IMR-90 (cell line): ENCODE results near the gene CLIC3. TPM values are rescaled to one million over a fixed set of nuclear protein-coding genes. Genes with fewer than 3 reads are reported as not detected.

Source experiments
- ATAC-seq: fragments of 200-7000 bp; cut with Tn5 transposase; 2 replicates; pipeline ENCODE4 v1.9.1; 2020; ENCODE audit warnings: low read depth, mild to moderate bottlenecking, moderate library complexity
- BruUV-seq: library from RNA; stranded (reverse); fragments of 400-500 nt; replicated peaks from 2 replicates; lab custom pipeline; 2021; lab: Mats Ljungman, UMichigan
- CTCF ChIA-PET: fragments of 300-600 bp; formaldehyde crosslinking; extraction: SDS; loops from one replicate; lab custom pipeline; 2021; ENCODE audit warnings: antibody characterized with exemption; lab: Yijun Ruan, JAX
- POLR2A ChIA-PET: fragments of 300-600 bp; sonication (Branson Sonifier 250); formaldehyde crosslinking; loops from one replicate; lab custom pipeline; 2022; ENCODE audit warnings: antibody characterized with exemption; ENCODE audit not compliant: unreplicated experiment; lab: Charles Lee
- DNase-seq: peaks from one replicate; pipeline ENCODE4 v3.0.0; 2013
- H2AFZ ChIP-seq: replicated peaks from 2 replicates; pipeline ENCODE3; 2013; ENCODE audit warnings: low read length, mild to moderate bottlenecking; ENCODE audit not compliant: poor library complexity
- H2AK5ac ChIP-seq: 2 replicates; pipeline ENCODE4 v1.6.1; 2013; ENCODE audit warnings: low read depth, low read length, inconsistent platforms
- H2AK9ac ChIP-seq: replicated peaks from 2 replicates; pipeline ENCODE3; 2013; ENCODE audit warnings: mild to moderate bottlenecking, low read depth, low read length, moderate library complexity; ENCODE audit not compliant: poor library complexity
- H2BK120ac ChIP-seq: 2 replicates; pipeline ENCODE4 v1.6.1; 2013; ENCODE audit warnings: low read depth, low read length, inconsistent platforms
- H2BK15ac ChIP-seq: 3 replicates; pipeline ENCODE4 v1.6.1; 2013; ENCODE audit warnings: low read depth, low read length, inconsistent platforms
- H2BK20ac ChIP-seq: 2 replicates; pipeline ENCODE4 v1.6.1; 2013; ENCODE audit warnings: low read depth, mild to moderate bottlenecking, inconsistent platforms, low read length, moderate library complexity
- H2BK5ac ChIP-seq: 2 replicates; pipeline ENCODE4 v1.6.1; 2013; ENCODE audit warnings: mild to moderate bottlenecking, low read depth, low read length, inconsistent platforms; ENCODE audit not compliant: poor library complexity, severe bottlenecking
- H3K14ac ChIP-seq: replicated peaks from 2 replicates; pipeline ENCODE4 v1.6.1; 2013; ENCODE audit warnings: low read depth, low read length, inconsistent platforms
- H3K18ac ChIP-seq: 2 replicates; pipeline ENCODE4 v1.6.1; 2013; ENCODE audit warnings: low read depth, low read length, control low read depth
- H3K23ac ChIP-seq: 2 replicates; pipeline ENCODE4 v1.6.1; 2013; ENCODE audit warnings: low read depth, low read length, inconsistent platforms
- H3K27ac ChIP-seq: 2 replicates; pipeline ENCODE4 v1.5.1; 2013; ENCODE audit warnings: mild to moderate bottlenecking, control low read depth, low read length; ENCODE audit not compliant: insufficient read depth
- H3K27me3 ChIP-seq: 2 replicates; pipeline ENCODE4 v1.6.1; 2013; ENCODE audit warnings: low read length; ENCODE audit not compliant: control insufficient read depth, insufficient read depth
- H3K36me3 ChIP-seq: 2 replicates; pipeline ENCODE4 v1.6.1; 2013; ENCODE audit warnings: low read length, mixed read lengths; ENCODE audit not compliant: control insufficient read depth, insufficient read depth
- H3K4ac ChIP-seq: 2 replicates; pipeline ENCODE4 v1.6.1; 2013; ENCODE audit warnings: low read depth, low read length, inconsistent platforms
- H3K4me1 ChIP-seq: 2 replicates; pipeline ENCODE4 v1.6.1; 2013; ENCODE audit warnings: low read length, mixed read lengths; ENCODE audit not compliant: control insufficient read depth, insufficient read depth
- H3K4me2 ChIP-seq: 2 replicates; pipeline ENCODE4 v1.6.1; 2013; ENCODE audit warnings: low read depth, mild to moderate bottlenecking, control low read depth, low read length, moderate library complexity
- H3K4me3 ChIP-seq: 2 replicates; pipeline ENCODE4 v1.5.1; 2013; ENCODE audit warnings: low read depth, mild to moderate bottlenecking, control low read depth, low read length, moderate library complexity; ENCODE audit not compliant: insufficient read depth
- H3K56ac ChIP-seq: 2 replicates; pipeline ENCODE4 v1.6.1; 2013; ENCODE audit warnings: low read length, inconsistent platforms; ENCODE audit not compliant: insufficient read depth; ENCODE audit errors: extremely low read depth
- H3K79me1 ChIP-seq, 2 experiments: 2 replicates each; pipeline ENCODE4 v1.6.1; 2013; ENCODE audit warnings: low read length in 2 of 2, inconsistent platforms in 1 of 2, low read depth in 1 of 2
- H3K9ac ChIP-seq: 2 replicates; pipeline ENCODE4 v1.6.1; 2013; ENCODE audit warnings: low read depth, low read length, control low read depth
- H3K9me1 ChIP-seq: 2 replicates; pipeline ENCODE4 v1.6.1; 2013; ENCODE audit warnings: low read length, inconsistent platforms; ENCODE audit not compliant: insufficient read depth
- H3K9me3 ChIP-seq: 2 replicates; pipeline ENCODE4 v1.6.1; 2013; ENCODE audit warnings: low read length; ENCODE audit not compliant: control insufficient read depth, insufficient read depth
- H4K20me1 ChIP-seq: 2 replicates; pipeline ENCODE4 v1.6.1; 2013; ENCODE audit warnings: low read length, inconsistent platforms; ENCODE audit not compliant: insufficient read depth
- H4K5ac ChIP-seq: 2 replicates; pipeline ENCODE4 v1.6.1; 2013; ENCODE audit warnings: mild to moderate bottlenecking, low read depth, low read length, control low read depth
- H4K8ac ChIP-seq, 2 experiments: 2 replicates each; pipeline ENCODE4 v1.6.1; 2013; ENCODE audit warnings: low read depth in 2 of 2, low read length in 2 of 2, control low read depth in 1 of 2, inconsistent platforms in 1 of 2
- H4K91ac ChIP-seq: 2 replicates; pipeline ENCODE4 v1.6.1; 2013; ENCODE audit warnings: low read depth, low read length, inconsistent platforms; ENCODE audit not compliant: insufficient read depth
- MXI1 ChIP-seq: IDR thresholded peaks from 2 replicates; pipeline ENCODE4 v1.6.1; 2012; ENCODE audit warnings: low read depth, mild to moderate bottlenecking, low read length, moderate library complexity, borderline replicate concordance
- RAD21 ChIP-seq: IDR thresholded peaks from 2 replicates; pipeline ENCODE4 v1.6.1; 2012; ENCODE audit warnings: low read length, improper control_type of control experiment
- SMC3 ChIP-seq: fragments of 150-350 bp; IDR thresholded peaks from 2 replicates; pipeline ENCODE4 v1.6.1; 2016; ENCODE audit warnings: low read depth, mild to moderate bottlenecking, antibody characterized with exemption, low read length, moderate library complexity
- WGBS, 2 experiments: methylation state at CpG; one replicate each; pipeline versions ENCODE4 v1.1.5 to v1.1.7; 2013; ENCODE audit warnings: missing lambda C conversion rate in 2 of 2; ENCODE audit not compliant: insufficient read length in 1 of 2; ENCODE audit errors: extremely low coverage in 2 of 2; 5-methylcytosine and 5-hydroxymethylcytosine counted together
- dilution Hi-C: fragments of 300-500 bp; cut with HindIII; formaldehyde crosslinking; loops from one replicate; pipeline ENCODE4 v1.14.3; 2018; ENCODE audit warnings: low sequenced_read_pairs; ENCODE audit not compliant: unreplicated experiment
- in situ Hi-C: fragments of 300-500 bp; cut with MboI; formaldehyde crosslinking; loops from 3 replicates; pipeline ENCODE4 v1.14.3; 2019; ENCODE audit warnings: low sequenced_read_pairs, inconsistent platforms, mixed read lengths
- intact Hi-C: fragments of 100-400 bp; cut with micrococcal nuclease; formaldehyde crosslinking; loops from 2 replicates; pipeline ENCODE4 v1.10.0; 2022
- polyA plus RNA-seq, 3 experiments: library from polyadenylated mRNA; depleted of rRNA; stranded (reverse); fragments of >200 nt; gene quantifications; 2 replicates each; pipeline ENCODE4 v1.2.3, GENCODE V29; 2012; ENCODE audit warnings: low replicate concordance in 1 of 3
- total RNA-seq: library from RNA; depleted of rRNA; stranded (reverse); fragments of >200 nt; gene quantifications from 2 replicates; pipeline ENCODE4 v1.2.3, GENCODE V29; 2012
- TF ChIP-seq, protein P1 (sequence below): fragments of 150-350 bp; IDR thresholded peaks from 2 replicates; pipeline ENCODE4 v1.6.1; 2016; ENCODE audit warnings: low read depth, mild to moderate bottlenecking, low read length, moderate library complexity, borderline replicate concordance

The CLIC3 gene
- total and polyA plus RNA-seq, 2 of the 4 experiments (the other 2 are of a cell fraction): 0.18 to 1.7 TPM

DNA sequence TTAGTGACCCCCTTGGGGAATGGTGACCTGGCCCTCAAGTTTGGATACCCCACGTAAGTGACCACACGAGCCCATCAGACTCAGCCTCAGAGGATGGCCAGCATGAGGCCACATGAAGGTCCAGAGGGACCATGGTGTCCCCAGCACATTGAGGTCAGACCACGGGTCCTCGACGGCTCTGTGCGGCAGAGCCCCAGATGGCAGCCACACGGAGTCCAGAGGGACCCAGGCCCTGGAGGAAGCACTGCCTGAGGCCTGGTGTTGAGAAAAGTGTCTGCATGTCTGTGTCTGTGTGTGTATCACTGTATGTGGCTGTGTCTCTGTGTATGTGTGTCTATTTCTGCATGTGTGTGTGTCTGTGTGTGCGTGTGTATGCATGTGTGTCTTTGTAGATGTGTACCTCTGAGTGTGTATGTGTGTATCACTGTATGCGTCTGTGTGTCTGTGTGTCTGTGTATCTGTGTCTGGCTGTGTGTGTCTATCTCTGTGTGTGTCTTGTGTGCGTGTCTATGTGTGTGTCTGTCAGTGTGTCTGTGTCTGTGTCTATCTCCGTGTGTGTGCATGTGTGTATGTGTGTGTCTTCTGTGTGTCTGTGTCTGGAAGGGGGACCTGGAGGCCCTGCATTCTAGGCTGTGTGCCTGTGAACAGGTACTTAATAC, 12.6 kb downstream of the CLIC3 start:
- CTCF ChIA-PET: no interaction called here
- H3K27me3 ChIP-seq: peaks cover 46% of the 10 kb centered on the region

More for the DNA sequence above, 12.6 kb downstream of the CLIC3 start:
- no peak overlapping the region for H3K4ac ChIP-seq
- intact Hi-C loops (no loop called here), dilution Hi-C loops (no loop called here), in situ Hi-C loops (no loop called here)
- H3K23ac ChIP-seq: no peak overlapping the region
- no peak overlapping the region for H3K56ac ChIP-seq
- POLR2A ChIA-PET: no interaction called here
- H2BK120ac ChIP-seq: no peak overlapping the region
- no peak overlapping the region for H3K18ac ChIP-seq
- BruUV-seq: no TSS peak
- no peak overlapping the region for H2AK9ac ChIP-seq
- H3K36me3 ChIP-seq: no peaks in the 10 kb centered on the region
- no peak for DNase-seq
- H4K91ac ChIP-seq: no peak overlapping the region
- H4K8ac ChIP-seq: no peak overlapping the region
- no peaks in the 10 kb centered on the region for H3K79me1 ChIP-seq
- no peak overlapping the region for H2BK15ac ChIP-seq
- ATAC-seq: no peak
- H2BK5ac ChIP-seq: no peak overlapping the region
- no peak overlapping the region for H3K27ac ChIP-seq
- H2BK20ac ChIP-seq: no peak overlapping the region
- no peaks in the 10 kb centered on the region for H3K9me1 ChIP-seq
- H2AK5ac ChIP-seq: no peak overlapping the region
- no peaks in the 10 kb centered on the region for H4K20me1 ChIP-seq
- H3K4me2 ChIP-seq: no peak overlapping the region
- H3K4me3 ChIP-seq: no peak overlapping the region
- H3K9me3 ChIP-seq: no peaks in the 10 kb centered on the region
- WGBS, 2 experiments: 92% methylated on average over 5 of the region's 11 CpGs; no CpG with 5 or more reads in 1 of the 2 experiments
- H2AFZ ChIP-seq: no peak overlapping the region
- no peaks in the 10 kb centered on the region for H3K4me1 ChIP-seq
- H4K5ac ChIP-seq: no peak overlapping the region
- TF ChIP-seq MXI1 (no peak), SMC3 (no peak), RAD21 (no peak)
- TF ChIP-seq, protein P1, sequence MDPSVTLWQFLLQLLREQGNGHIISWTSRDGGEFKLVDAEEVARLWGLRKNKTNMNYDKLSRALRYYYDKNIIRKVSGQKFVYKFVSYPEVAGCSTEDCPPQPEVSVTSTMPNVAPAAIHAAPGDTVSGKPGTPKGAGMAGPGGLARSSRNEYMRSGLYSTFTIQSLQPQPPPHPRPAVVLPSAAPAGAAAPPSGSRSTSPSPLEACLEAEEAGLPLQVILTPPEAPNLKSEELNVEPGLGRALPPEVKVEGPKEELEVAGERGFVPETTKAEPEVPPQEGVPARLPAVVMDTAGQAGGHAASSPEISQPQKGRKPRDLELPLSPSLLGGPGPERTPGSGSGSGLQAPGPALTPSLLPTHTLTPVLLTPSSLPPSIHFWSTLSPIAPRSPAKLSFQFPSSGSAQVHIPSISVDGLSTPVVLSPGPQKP: no peak
- no peak overlapping the region for H3K14ac ChIP-seq
- no peak overlapping the region for H3K9ac ChIP-seq
